G401 (cell line): Measurements from ENCODE around the gene SPNS1. TPM values are rescaled to one million over a fixed set of nuclear protein-coding genes. Genes with fewer than 3 reads are reported as not detected.

Source experiments
- DNase-seq: peaks from one replicate; pipeline ENCODE4 v3.0.0-alpha.2; 2015; ENCODE audit warnings: low spot score
- in situ Hi-C: cut with HindIII; loops from 2 replicates; pipeline ENCODE4 v1.10.0; 2016; ENCODE audit warnings: low sequenced_read_pairs, mixed read lengths
- total RNA-seq: library from RNA; depleted of rRNA; stranded (reverse); fragments of >200 nt; shearing (Covaris generic); gene quantifications from 2 replicates; pipeline ENCODE4 v1.2.3, GENCODE V29; 2014; rRNA removed

SPNS1 gene
- total RNA-seq, 1 experiment from 2014 or later = 81.8 TPM

DNA sequence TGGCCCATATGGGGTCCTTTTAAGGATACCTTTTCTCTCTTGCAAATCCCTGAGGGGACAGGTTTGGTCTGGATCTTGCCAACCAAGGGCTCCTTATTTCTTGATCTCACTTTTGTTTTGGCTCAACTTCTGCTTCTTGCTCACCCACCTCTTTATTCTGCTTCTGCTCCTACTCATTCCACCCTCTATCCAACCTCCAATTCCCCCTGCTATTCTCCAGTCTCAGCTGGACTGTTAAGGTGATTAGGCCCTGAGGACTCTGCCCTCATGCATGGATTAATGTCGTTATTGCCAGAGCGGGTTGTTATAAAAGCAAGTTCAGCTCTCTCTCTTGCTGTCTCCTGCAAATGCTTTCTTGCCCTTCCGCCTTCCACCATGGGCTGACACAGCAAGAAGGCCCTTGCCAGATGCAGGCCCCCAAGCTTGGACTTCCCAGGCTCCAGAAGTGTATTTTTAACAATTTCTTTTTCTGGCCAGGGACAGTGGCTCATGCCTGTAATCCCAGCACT, 40.0 kb downstream of the SPNS1 start:
- DNase-seq = no peak
- in situ Hi-C loops = no loop called here

DNA sequence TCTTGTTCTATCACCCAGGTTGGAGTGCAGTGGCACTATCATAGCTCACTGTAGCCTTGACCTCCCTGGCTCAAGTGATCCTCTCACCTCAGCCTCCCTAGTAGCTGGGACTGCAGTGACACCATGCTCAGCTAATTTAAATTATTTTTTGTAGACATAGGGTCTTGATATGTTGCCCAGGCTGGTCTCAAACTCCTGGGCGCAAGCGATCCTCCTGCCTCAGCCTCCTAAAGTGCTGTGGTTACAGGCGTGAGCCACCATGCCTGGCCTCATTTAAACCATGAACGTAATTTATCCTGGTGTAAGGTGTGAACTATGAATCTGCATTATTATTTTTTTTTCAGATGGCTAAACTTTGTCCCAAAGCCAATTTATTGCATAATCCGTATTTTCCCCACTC, 47.6 kb downstream of the SPNS1 start:
- DNase-seq = no peak
- in situ Hi-C loops = no loop called here

DNA sequence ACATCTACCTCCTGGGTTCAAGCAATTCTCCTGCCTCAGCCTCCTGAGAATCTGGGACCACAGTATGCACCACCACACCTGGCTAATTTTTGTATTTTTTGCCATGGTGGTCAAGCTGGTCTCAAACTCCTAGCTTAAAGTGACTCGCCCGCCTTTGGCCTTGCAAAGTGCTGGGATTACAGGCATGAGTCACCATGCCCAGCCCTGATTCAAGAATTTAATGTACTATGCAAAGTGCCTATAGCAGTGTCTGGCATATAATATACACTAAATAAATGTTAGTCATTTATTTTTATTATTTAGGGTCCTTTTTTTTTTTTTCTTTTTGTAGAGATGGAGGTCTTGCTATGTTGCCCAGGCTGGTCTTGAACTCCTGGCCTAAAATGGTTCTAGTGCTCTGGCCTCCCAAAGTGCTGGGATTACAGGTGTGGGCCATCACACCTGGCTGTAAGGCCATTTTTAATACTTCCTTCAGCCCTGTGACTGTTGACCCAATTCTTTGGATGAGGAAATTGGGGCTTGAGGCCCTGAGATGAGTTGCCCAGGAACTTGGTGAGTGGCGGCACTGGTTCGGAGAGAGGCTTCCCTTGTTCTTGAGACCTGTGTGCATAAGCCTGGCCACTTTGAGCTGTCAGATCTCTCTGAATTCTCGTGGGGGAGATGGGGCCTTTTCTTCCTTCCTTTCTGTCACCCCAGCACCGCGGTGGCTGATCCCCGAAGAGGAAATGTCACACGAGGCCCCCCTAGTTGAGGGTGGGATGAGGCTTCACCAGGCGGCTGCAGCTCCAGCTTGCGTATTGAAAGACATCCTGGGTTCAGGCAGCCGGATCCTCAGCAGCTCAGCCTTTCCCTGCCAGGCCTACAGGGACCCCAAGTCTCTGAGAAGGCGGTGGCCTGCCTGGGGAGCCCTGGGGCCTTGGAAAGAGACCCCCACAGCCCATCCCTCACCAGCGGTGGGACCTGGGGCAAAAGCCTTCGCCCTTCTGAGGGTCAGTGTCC, 49.0 kb downstream of the SPNS1 start:
- in situ Hi-C loops = no loop called here
- no peak for DNase-seq

DNA sequence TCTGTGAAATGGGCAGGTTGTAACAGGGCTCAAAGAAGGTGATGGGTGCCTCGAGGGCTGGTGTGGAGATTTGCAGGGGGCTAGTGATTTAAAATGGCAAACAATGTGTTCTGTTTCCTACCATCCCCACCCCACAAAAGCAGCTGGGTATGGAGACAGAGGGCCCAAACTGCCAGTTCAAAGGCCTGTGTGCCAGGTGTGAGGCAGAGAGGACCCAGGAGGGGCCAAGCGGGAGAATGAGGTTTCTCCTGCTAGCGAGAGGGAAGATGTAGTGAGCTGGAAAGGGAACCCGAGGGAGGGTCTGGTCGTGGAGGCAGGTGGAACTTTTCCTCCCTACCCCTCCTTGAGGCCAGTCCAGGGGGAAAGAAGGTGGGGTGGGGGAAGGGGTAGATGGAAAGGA, 49.7 kb downstream of the SPNS1 start:
- in situ Hi-C loops = no loop called here
- DNase-seq = no peak

DNA sequence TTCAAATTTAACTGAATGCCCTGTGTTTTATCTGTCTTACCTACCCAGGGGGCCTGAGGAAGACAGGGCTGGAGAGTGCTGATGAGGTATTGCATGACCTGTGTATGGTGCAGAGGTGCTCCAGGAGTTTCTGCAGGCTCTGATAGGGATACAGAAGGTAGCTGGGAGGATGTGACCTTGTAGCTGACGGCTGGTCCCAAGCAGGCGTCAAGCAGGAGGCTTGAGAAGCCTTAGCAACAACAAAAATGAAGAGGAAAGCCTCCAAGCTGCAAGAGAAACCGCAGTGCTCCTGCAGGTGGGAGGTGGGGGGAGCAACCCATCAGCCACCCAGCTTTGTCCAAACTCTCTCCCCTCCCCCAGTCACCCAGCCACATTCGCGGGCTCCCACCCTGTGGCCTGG, 50.6 kb downstream of the SPNS1 start:
- no peak for DNase-seq
- in situ Hi-C loops = no loop called here

DNA sequence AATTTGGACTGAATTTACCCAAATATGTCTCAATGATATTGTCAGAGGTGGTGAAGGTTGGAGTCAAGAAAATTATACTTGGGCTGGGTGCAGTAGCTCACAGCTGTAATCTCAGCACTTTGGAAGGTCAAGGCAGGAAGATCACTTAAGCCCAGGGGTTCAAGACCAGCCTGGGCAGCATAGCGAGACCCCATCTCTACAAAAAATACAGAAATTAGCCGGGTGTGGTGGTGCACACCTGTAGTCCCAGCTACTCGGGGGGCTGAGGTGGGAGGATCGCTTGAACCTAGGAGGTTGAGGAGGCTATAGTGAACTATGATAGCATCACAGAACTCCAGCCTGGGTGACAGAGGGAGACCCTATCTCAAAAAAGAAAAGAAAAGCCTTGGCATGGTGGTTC, 51.2 kb downstream of the SPNS1 start:
- DNase-seq = no peak
- in situ Hi-C loops = no loop called here

DNA sequence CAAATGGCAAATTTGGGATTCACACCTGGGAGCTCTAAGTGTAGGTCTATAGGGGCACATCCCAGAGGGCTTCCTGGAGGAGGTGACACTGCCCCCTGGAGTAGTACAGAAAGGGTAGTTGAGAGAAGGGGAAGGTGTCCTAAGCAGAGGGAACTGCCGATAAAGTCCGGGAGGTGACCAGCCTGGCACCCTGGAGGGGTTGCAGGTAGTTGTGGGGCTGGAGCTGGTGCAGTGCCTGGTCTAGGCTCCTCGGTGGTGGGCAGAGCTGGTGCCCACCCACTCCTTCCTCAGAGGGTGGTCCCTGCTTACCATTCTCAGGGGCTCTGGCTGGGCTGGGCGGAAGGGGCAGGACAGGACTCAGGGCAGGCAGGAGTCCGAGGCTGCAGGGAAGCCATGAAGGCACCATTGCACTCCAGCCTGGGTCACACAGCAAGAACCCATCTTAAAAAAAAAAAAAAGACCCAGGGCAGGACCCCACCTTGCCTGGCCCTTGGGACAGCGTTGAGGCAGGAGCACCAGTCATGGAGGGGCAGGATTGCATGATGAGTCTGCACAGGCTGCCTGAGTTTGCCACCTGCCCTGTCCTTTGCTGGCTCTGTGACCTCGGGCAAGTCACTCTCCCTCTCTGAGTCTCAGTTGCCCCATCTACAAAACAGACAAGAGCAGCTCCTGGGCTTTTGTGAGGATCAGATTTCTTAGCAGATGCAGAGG, 54.0 kb downstream of the SPNS1 start:
- in situ Hi-C loops = no loop called here
- DNase-seq = no peak

DNA sequence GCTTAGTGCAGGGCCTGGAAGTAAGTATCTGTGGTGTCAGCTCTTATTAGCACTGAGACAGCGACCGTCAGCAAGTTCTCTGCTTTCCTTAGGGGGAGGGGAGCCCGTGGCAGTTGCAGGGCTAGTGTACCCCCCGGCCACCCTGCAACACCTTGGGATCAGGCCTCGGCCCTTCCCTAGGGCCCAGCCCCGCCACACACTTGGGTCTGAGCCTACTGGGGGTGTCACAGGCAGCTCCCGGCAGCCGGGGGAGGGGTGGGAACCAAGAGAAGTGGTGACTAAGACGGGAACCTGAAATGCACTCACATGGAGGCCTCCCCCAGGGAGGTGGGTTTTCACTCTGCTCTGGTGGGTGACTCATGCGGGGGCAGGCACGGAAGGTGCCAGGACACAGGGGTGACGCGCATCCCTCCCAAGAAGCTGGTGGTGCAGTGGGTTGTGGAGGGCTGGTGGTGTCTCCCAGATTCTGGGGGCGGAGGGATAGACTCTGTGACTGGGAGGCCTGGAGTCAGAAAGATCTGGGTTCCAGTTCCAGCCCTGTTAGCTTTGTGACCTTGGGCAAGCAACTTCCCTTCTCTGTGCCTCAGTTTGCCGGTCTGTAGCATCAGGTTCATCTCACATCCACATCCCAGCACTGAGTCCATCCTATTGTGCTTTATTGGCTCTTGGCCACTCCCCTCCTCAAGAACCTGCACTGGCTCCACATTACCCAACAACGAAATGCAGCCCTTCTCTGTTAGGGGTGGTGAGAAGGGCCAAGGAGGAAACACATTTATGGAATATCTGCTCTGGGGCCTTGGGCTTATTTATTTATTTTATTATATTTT, 54.8 kb downstream of the SPNS1 start:
- in situ Hi-C loops = no loop called here
- no peak for DNase-seq

DNA sequence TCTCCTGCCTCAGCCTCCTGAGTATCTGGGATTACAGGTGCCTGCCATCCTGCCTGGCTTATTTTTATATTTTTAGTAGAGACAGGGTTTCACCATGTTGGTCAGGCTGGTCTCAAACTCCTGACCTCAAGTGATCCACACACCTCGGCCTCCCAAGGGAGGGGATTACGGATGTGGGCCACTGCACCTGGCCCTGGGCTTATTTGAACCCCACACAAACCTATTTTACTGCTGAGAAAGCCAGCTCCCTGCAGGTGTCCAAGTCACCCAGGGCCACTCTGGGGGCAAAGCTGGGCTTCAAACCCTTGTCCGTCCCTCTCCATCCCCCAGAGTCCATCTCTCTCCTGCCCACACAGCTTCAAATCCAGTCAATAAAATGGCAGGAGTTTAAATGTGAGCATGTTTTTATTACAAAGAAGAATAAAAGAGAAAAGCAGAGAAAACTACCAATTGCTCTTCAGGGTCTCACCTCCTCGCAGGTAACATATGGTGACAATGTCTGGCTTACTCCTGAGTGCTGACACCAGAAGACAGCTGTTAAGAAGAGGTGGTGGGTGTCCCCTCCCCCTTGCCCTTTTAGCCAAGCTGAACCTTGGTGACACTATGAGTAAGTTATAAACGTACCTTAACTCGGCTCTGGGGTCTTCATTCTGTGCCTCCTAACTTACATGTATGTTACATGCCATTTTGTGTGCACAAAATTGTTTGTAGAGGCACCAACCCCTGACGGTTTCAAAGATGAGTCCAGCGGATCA, 55.7 kb downstream of the SPNS1 start:
- in situ Hi-C loops = no loop called here
- no peak for DNase-seq

Other genes with a start within 250 kb of the SPNS1 start
- gene NPIPB9, start 223.0 kb upstream of the SPNS1 start, total RNA-seq = 0.41 TPM in 1 of 2 replicates, not detected in the other
- 44.6 and 55.1 TPM in 2 replicates for gene ATXN2L, start 151.8 kb upstream of the SPNS1 start, total RNA-seq
- 98.3 and 136 TPM in 2 replicates for gene TUFM, start 128.4 kb upstream of the SPNS1 start, total RNA-seq
- 26.0 and 30.9 TPM in 2 replicates for gene SH2B1, start 110.9 kb upstream of the SPNS1 start, total RNA-seq
- gene ATP2A1, start 96.3 kb upstream of the SPNS1 start, total RNA-seq = 7.8 and 11.1 TPM in 2 replicates
- 22.6 and 34.6 TPM in 2 replicates for gene RABEP2, start 49.5 kb upstream of the SPNS1 start, total RNA-seq
- 0.10 TPM in 1 of 2 replicates, not detected in the other for gene CD19, start 42.8 kb upstream of the SPNS1 start, total RNA-seq
- gene NFATC2IP, start 23.8 kb upstream of the SPNS1 start, total RNA-seq = 22.4 and 27.4 TPM in 2 replicates
- gene LAT, start 10.3 kb downstream of the SPNS1 start, total RNA-seq = 7.4 TPM in 1 of 2 replicates, not detected in the other